Neuronal stem cell (in vitro differentiated cells): ENCODE results near the gene S100A10.

Experiments used
- DNase-seq: peaks from one replicate; pipeline ENCODE4 v3.0.0-alpha.2; 2013; ENCODE audit warnings: low spot score
- H2AFZ ChIP-seq: one replicate; pipeline ENCODE4 v1.6.1; 2013; ENCODE audit warnings: mild to moderate bottlenecking, low read length, inconsistent platforms
- H2AK5ac ChIP-seq: 2 replicates; pipeline ENCODE4 v1.6.1; 2013; ENCODE audit warnings: low read depth, mild to moderate bottlenecking, inconsistent platforms, low read length, moderate library complexity, mixed read lengths
- H2BK120ac ChIP-seq: 2 replicates; pipeline ENCODE4 v1.6.1; 2013; ENCODE audit warnings: low read depth, mild to moderate bottlenecking, inconsistent platforms, low read length, moderate library complexity, mixed read lengths
- H2BK12ac ChIP-seq: one replicate; pipeline ENCODE4 v1.6.1; 2013; ENCODE audit warnings: low read length, inconsistent platforms
- H2BK15ac ChIP-seq: 2 replicates; pipeline ENCODE4 v1.6.1; 2013; ENCODE audit warnings: mild to moderate bottlenecking, low read length, inconsistent platforms, mixed read lengths
- H2BK5ac ChIP-seq: one replicate; pipeline ENCODE4 v1.6.1; 2013; ENCODE audit warnings: inconsistent platforms, mild to moderate bottlenecking, low read length, moderate library complexity
- H3K14ac ChIP-seq: one replicate; pipeline ENCODE4 v1.6.1; 2013; ENCODE audit warnings: low read length, inconsistent platforms
- H3K18ac ChIP-seq: 2 replicates; pipeline ENCODE4 v1.6.1; 2013; ENCODE audit warnings: low read length, inconsistent platforms
- H3K23ac ChIP-seq: 2 replicates; pipeline ENCODE4 v1.6.1; 2013; ENCODE audit warnings: low read depth, mild to moderate bottlenecking, mixed read lengths, low read length, inconsistent platforms; ENCODE audit not compliant: poor library complexity
- H3K27ac ChIP-seq: replicated peaks from 3 replicates; pipeline ENCODE4 v1.5.1; 2013; ENCODE audit warnings: low read length, inconsistent platforms
- H3K27me3 ChIP-seq, 3 experiments: 2 replicates each; pipeline ENCODE4 v1.6.1; 2013; ENCODE audit warnings: low read length in 3 of 3, mild to moderate bottlenecking in 2 of 3, inconsistent platforms in 1 of 3, low read depth in 1 of 3, mixed read lengths in 1 of 3, moderate library complexity in 1 of 3; ENCODE audit not compliant: control insufficient read depth in 3 of 3, insufficient read depth in 3 of 3
- H3K36me3 ChIP-seq, 2 donors: replicated peaks in 1 of 2; 2 replicates each; pipeline ENCODE4 v1.6.1; 2013; ENCODE audit warnings: low read length in 2 of 2; ENCODE audit not compliant: control insufficient read depth in 2 of 2, insufficient read depth in 2 of 2
- H3K4ac ChIP-seq: 2 replicates; pipeline ENCODE4 v1.6.1; 2013; ENCODE audit warnings: inconsistent platforms, mild to moderate bottlenecking, low read length, moderate library complexity
- H3K4me1 ChIP-seq, 2 donors: 1 replicate in 1 of 2; 2 replicates in 1 of 2; pipeline ENCODE4 v1.6.1; 2013; ENCODE audit warnings: low read length in 2 of 2, low read depth in 1 of 2; ENCODE audit not compliant: control insufficient read depth in 2 of 2, insufficient read depth in 1 of 2
- H3K4me2 ChIP-seq: one replicate; pipeline ENCODE4 v1.6.1; 2013; ENCODE audit warnings: mild to moderate bottlenecking, low read length, inconsistent platforms; ENCODE audit not compliant: insufficient read depth, poor library complexity, severe bottlenecking
- H3K4me3 ChIP-seq, 2 donors: 2 replicates each; pipeline ENCODE4 v1.5.1; 2013; ENCODE audit warnings: low read length in 2 of 2, mild to moderate bottlenecking in 2 of 2, inconsistent platforms in 1 of 2, moderate library complexity in 1 of 2
- H3K79me1 ChIP-seq: one replicate; pipeline ENCODE4 v1.6.1; 2013; ENCODE audit warnings: low read depth, mild to moderate bottlenecking, inconsistent platforms, low read length, moderate library complexity
- H3K9ac ChIP-seq: one replicate; pipeline ENCODE4 v1.6.1; 2013; ENCODE audit warnings: mild to moderate bottlenecking, low read depth, low read length, inconsistent platforms; ENCODE audit not compliant: poor library complexity
- H3K9me3 ChIP-seq, 2 donors: replicated peaks in 1 of 2; 2 replicates each; pipeline versions ENCODE3 to v1.6.1; 2013; ENCODE audit warnings: low read length in 2 of 2, mild to moderate bottlenecking in 2 of 2, inconsistent platforms in 1 of 2, low read depth in 1 of 2, mixed read lengths in 1 of 2, moderate library complexity in 1 of 2; ENCODE audit not compliant: control insufficient read depth in 2 of 2, insufficient read depth in 1 of 2
- H4K8ac ChIP-seq: one replicate; pipeline ENCODE4 v1.6.1; 2013; ENCODE audit warnings: low read depth, mild to moderate bottlenecking, inconsistent platforms, low read length, moderate library complexity
- H4K91ac ChIP-seq: one replicate; pipeline ENCODE4 v1.6.1; 2013; ENCODE audit warnings: low read length, low read depth, mild to moderate bottlenecking, inconsistent platforms; ENCODE audit not compliant: poor library complexity
- WGBS, 2 donors: extraction: QIAGEN DNeasy Blood & Tissue Kit; methylation state at CpG; one replicate each; pipeline ENCODE4 v1.1.7; 2013; ENCODE audit warnings: missing lambda C conversion rate in 2 of 2, mixed read lengths in 1 of 2; ENCODE audit not compliant: insufficient read length in 2 of 2, insufficient replicate concordance in 1 of 2; ENCODE audit errors: extremely low coverage in 2 of 2; 5-methylcytosine and 5-hydroxymethylcytosine counted together

The S100A10 gene

GRCh38 chr1:151963288-151963687 lies 30.4 kb downstream of the S100A10 start:
- Histone ChIP-seq H3K79me1 (no peaks in the 10 kb centered on the region), H3K14ac (no peak overlapping the region), H3K4me3 (no peak overlapping the region), H2BK12ac (no peak overlapping the region), H3K27me3 (peaks cover 0 to 7% (median 0%) of the 10 kb centered on the region in 3 experiments), H3K18ac (no peak overlapping the region), H4K8ac (no peak overlapping the region), H2BK120ac (no peak overlapping the region), H3K36me3 (no peaks in the 10 kb centered on the region), H2BK15ac (no peak overlapping the region), H2BK5ac (no peak overlapping the region), H3K4me1 (no peaks in the 10 kb centered on the region), H2AK5ac (no peak overlapping the region), H3K9me3 (no peaks in the 10 kb centered on the region), H2AFZ (no peak overlapping the region), H4K91ac (no peak overlapping the region), H3K27ac (no peak overlapping the region), H3K4ac (no peak overlapping the region), H3K9ac (no peak overlapping the region), H3K23ac (no peak overlapping the region), H3K4me2 (no peak overlapping the region)
- DNase-seq = no peak
- WGBS, 2 donors = no CpG with 5 or more reads among the region's 2 CpGs

GRCh38 chr1:151961833-151962232 lies 31.8 kb downstream of the S100A10 start:
- H3K9me3 ChIP-seq = no peaks in the 10 kb centered on the region
- H3K14ac ChIP-seq = no peak overlapping the region
- no peaks in the 10 kb centered on the region for H3K79me1 ChIP-seq
- no peak overlapping the region for H4K91ac ChIP-seq
- H4K8ac ChIP-seq = no peak overlapping the region
- no peak overlapping the region for H2BK15ac ChIP-seq
- peaks cover 0 to 11% (median 0%) of the 10 kb centered on the region in 3 experiments for H3K27me3 ChIP-seq
- no peak overlapping the region for H2AFZ ChIP-seq
- H3K27ac ChIP-seq = no peak overlapping the region
- no peak overlapping the region for H3K4ac ChIP-seq
- no peak overlapping the region for H3K18ac ChIP-seq
- no peak overlapping the region for H2AK5ac ChIP-seq
- no peak overlapping the region for H2BK5ac ChIP-seq
- H3K4me1 ChIP-seq = no peaks in the 10 kb centered on the region
- WGBS, 2 donors = no CpG with 5 or more reads among the region's 4 CpGs
- H3K4me2 ChIP-seq = no peak overlapping the region
- H3K36me3 ChIP-seq = no peaks in the 10 kb centered on the region
- H2BK120ac ChIP-seq = no peak overlapping the region
- H3K9ac ChIP-seq = no peak overlapping the region
- H2BK12ac ChIP-seq = no peak overlapping the region
- no peak overlapping the region for H3K4me3 ChIP-seq
- no peak for DNase-seq
- no peak overlapping the region for H3K23ac ChIP-seq

- H3K9ac ChIP-seq = no peak overlapping the region
- no peak overlapping the region for H3K4me2 ChIP-seq
- H3K23ac ChIP-seq = no peak overlapping the region
- no peak overlapping the region for H3K4me3 ChIP-seq
- H3K4me1 ChIP-seq = no peaks in the 10 kb centered on the region
- H3K27me3 ChIP-seq = peaks cover 0 to 17% (median 0%) of the 10 kb centered on the region in 3 experiments
- no peak overlapping the region for H4K8ac ChIP-seq
- no peak overlapping the region for H3K18ac ChIP-seq
- H2AFZ ChIP-seq = no peak overlapping the region
- no peak overlapping the region for H2BK15ac ChIP-seq
- no peak overlapping the region for H2AK5ac ChIP-seq
- H3K4ac ChIP-seq = no peak overlapping the region
- no peak for DNase-seq
- H2BK120ac ChIP-seq = no peak overlapping the region
- H3K36me3 ChIP-seq = no peaks in the 10 kb centered on the region
- no CpG with 5 or more reads among the region's 2 CpGs for WGBS, 2 donors
- H3K27ac ChIP-seq = no peak overlapping the region
- H3K14ac ChIP-seq = no peak overlapping the region
- no peak overlapping the region for H2BK5ac ChIP-seq
- H4K91ac ChIP-seq = no peak overlapping the region
- H3K79me1 ChIP-seq = no peaks in the 10 kb centered on the region
- H2BK12ac ChIP-seq = no peak overlapping the region
- H3K9me3 ChIP-seq = no peaks in the 10 kb centered on the region
Measured at GRCh38 chr1:151960780-151961513, 32.7 kb downstream of the S100A10 start.

- no peak for DNase-seq
- H4K91ac ChIP-seq = no peak overlapping the region
- no peaks in the 10 kb centered on the region for H3K79me1 ChIP-seq
- peaks cover 0 to 17% (median 0%) of the 10 kb centered on the region in 3 experiments for H3K27me3 ChIP-seq
- H3K18ac ChIP-seq = no peak overlapping the region
- H2BK15ac ChIP-seq = no peak overlapping the region
- H2BK120ac ChIP-seq = no peak overlapping the region
- no peak overlapping the region for H2BK5ac ChIP-seq
- no peak overlapping the region for H3K4me2 ChIP-seq
- no peak overlapping the region for H3K14ac ChIP-seq
- H3K36me3 ChIP-seq = no peaks in the 10 kb centered on the region
- no peak overlapping the region for H3K4ac ChIP-seq
- no peak overlapping the region for H2BK12ac ChIP-seq
- H3K23ac ChIP-seq = no peak overlapping the region
- H2AFZ ChIP-seq = no peak overlapping the region
- WGBS, 2 donors = no CpG with 5 or more reads among the region's 2 CpGs
- H3K4me1 ChIP-seq = no peaks in the 10 kb centered on the region
- no peak overlapping the region for H3K9ac ChIP-seq
- H3K9me3 ChIP-seq = no peaks in the 10 kb centered on the region
- H2AK5ac ChIP-seq = no peak overlapping the region
- no peak overlapping the region for H3K27ac ChIP-seq
- no peak overlapping the region for H3K4me3 ChIP-seq
- no peak overlapping the region for H4K8ac ChIP-seq
Measured at GRCh38 chr1:151958959-151959358, 34.7 kb downstream of the S100A10 start.
